BE2C (cell line): ENCODE results near the gene DOCK9.

Experiments
- DNase-seq: peaks from one replicate; pipeline ENCODE4 v3.0.0-alpha.2; 2020
- H3K27me3 ChIP-seq: fragments of 250-450 bp; sonication (Bioruptor Pico); 2 replicates; pipeline ENCODE4 v1.5.1; 2020; ENCODE audit warnings: mild to moderate bottlenecking
- H3K36me3 ChIP-seq: fragments of 250-450 bp; sonication (Bioruptor Pico); 2 replicates; pipeline ENCODE4 v1.5.1; 2020; ENCODE audit warnings: mild to moderate bottlenecking
- H3K4me1 ChIP-seq: fragments of 250-450 bp; sonication (Bioruptor Pico); 2 replicates; pipeline ENCODE4 v1.5.1; 2020
- H3K4me3 ChIP-seq: 2 replicates; pipeline ENCODE4 v1.5.1; 2011; ENCODE audit warnings: low read depth, low read length
- H3K9me3 ChIP-seq: fragments of 250-450 bp; sonication (Bioruptor Pico); 2 replicates; pipeline ENCODE4 v1.5.1; 2020
- TF ChIP-seq, protein P1 (sequence below): IDR thresholded peaks from 2 replicates; pipeline ENCODE4 v1.5.1; 2012; ENCODE audit warnings: mild to moderate bottlenecking, low read depth, low read length

DOCK9 gene

DNA sequence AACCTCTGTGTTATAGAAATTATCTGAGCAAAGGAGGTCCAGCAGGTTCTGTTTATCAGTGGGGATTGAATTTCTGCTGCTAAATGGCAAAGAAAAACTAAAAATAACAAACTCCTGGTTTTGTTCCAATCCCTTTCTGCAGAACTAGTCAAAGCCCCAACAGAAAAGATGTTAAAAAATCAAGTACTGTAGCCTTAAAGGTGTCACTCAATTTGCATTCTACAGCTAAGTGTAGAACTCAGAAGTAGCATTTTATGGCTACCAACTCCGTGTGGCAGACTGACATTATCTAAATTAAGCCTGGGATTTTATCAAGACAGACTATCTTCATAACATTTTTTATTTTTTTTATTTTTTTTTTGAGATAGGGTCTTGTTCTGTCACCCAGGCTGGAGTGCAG lies 133.8 kb downstream of the DOCK9 start:
- no peak for DNase-seq
- Histone ChIP-seq H3K4me1 (no peaks in the 10 kb centered on the region), H3K36me3 (no peaks in the 10 kb centered on the region), H3K27me3 (no peaks in the 10 kb centered on the region), H3K4me3 (no peak overlapping the region), H3K9me3 (no peaks in the 10 kb centered on the region)
- TF ChIP-seq, protein P1, sequence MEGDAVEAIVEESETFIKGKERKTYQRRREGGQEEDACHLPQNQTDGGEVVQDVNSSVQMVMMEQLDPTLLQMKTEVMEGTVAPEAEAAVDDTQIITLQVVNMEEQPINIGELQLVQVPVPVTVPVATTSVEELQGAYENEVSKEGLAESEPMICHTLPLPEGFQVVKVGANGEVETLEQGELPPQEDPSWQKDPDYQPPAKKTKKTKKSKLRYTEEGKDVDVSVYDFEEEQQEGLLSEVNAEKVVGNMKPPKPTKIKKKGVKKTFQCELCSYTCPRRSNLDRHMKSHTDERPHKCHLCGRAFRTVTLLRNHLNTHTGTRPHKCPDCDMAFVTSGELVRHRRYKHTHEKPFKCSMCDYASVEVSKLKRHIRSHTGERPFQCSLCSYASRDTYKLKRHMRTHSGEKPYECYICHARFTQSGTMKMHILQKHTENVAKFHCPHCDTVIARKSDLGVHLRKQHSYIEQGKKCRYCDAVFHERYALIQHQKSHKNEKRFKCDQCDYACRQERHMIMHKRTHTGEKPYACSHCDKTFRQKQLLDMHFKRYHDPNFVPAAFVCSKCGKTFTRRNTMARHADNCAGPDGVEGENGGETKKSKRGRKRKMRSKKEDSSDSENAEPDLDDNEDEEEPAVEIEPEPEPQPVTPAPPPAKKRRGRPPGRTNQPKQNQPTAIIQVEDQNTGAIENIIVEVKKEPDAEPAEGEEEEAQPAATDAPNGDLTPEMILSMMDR: no peak

DNA sequence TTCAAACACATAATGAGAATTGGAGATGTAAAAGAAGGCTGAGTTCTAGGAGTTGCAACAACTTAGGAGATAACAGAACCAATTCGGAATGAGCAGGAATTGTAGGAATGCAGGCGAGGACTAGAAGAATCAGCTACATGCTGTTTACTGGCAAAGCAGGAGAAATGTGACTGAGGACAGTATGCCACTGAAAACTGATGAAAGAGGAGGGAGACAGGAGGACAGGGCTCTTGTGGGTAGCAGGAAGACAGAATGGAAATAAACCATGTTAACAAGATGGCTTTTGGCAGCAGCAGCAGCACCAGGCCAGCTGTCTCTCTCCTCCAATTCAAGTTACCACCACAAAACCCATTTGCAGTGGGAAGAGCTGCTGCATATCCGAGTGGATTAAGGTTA lies 134.4 kb downstream of the DOCK9 start:
- TF ChIP-seq, protein P1: no peak
- Histone ChIP-seq H3K4me3 (no peak overlapping the region), H3K4me1 (no peaks in the 10 kb centered on the region), H3K36me3 (no peaks in the 10 kb centered on the region), H3K27me3 (no peaks in the 10 kb centered on the region), H3K9me3 (no peaks in the 10 kb centered on the region)
- no peak for DNase-seq

DNA sequence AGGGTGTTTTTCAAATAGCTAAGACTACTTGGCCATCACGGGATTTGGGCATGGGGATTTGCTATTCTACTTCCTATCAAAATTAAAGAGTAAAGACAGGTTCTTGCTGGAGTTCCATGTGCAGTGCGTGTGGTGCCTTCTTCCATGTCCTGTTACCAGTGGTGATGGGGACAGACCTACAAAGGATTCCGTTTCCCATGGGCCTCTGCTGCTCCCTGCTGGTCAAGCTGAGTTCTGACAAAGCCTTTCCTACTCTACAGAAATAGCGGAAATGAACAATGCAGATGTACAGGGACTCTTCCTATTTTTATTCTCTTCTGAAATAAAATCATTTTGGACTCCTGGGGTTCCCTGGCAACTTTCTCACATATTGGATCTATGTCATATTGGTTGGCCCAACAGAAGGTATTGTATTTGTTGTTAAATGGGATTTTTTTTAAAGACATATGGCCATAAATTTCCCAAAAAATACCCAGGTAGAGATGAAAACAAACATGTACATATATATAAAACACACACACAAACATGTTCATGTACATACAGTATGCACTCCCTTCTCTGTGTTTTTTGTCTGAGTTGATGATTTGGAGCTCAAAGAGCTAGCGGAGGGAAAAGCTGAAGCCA lies 134.9 kb downstream of the DOCK9 start:
- H3K4me3 ChIP-seq: no peak overlapping the region
- no peaks in the 10 kb centered on the region for H3K4me1 ChIP-seq
- DNase-seq: peak; percentile 87
- TF ChIP-seq, protein P1: peak; percentile 98
- H3K27me3 ChIP-seq: no peaks in the 10 kb centered on the region
- H3K36me3 ChIP-seq: no peaks in the 10 kb centered on the region
- no peaks in the 10 kb centered on the region for H3K9me3 ChIP-seq

DNA sequence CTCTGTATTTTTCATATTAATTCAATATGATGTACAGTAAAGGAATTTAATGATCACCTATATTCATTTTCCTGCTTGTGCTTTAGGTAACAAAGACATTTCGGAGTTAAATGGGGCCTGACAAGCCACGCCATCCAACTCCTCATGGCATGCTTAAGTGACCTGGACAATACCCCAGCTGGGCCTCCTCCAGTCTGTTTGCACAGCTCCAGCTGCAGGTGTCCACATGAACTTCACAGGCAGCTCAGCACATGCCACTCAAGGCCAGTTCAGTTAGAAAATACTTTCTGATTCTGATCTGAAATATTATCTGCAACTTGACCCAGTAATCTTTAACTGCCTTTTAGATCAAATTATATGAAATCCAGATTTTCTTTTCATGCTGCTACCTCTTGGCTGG lies 135.8 kb downstream of the DOCK9 start:
- TF ChIP-seq, protein P1: no peak
- no peak for DNase-seq
- H3K27me3 ChIP-seq: no peaks in the 10 kb centered on the region
- H3K4me3 ChIP-seq: no peak overlapping the region
- no peaks in the 10 kb centered on the region for H3K36me3 ChIP-seq
- no peaks in the 10 kb centered on the region for H3K4me1 ChIP-seq
- H3K9me3 ChIP-seq: no peaks in the 10 kb centered on the region

DNA sequence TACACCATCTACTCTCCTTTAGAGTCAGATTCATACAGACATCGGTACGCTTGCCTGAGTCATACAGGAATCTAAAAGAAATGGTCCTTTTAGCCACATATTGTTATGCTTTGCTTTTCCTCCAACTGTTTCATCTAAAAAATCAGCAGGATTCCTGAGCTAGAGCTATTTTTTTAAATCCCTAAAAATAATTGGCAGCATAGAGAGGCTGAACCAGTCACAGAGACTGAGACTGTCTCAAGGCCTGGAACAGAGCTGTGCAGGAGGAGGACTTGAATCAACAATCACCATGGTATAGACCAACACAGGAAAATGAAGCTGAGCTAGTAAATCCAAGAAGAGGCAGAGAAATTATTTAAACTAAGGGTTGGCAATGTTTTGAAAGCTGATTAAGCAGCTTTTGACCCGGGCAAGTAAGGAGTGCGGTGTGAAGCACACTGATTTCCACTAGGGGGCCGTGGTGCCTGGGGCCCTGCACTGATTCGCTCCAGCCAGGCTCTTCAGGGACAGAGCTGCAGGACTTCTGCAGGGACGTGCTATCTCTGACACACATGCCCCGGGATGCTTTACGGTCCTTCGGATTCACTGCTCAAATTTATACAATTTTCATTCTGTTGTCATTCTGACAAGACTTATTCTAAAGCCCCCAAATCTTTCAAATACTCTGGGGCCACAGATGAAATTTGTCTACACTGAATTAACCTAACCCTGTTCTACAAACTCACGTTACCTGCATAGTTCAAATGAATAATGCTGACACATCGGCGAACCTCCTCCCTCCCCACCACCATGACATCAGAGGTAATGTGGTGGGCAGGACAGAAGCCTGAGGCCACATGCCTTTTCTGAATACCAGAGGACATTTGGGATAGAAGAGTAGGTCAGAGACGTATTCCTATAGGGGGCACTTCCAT lies 137.8 kb downstream of the DOCK9 start:
- H3K36me3 ChIP-seq: no peaks in the 10 kb centered on the region
- TF ChIP-seq, protein P1: peak; percentile 94
- DNase-seq: peak; percentile 78
- H3K27me3 ChIP-seq: no peaks in the 10 kb centered on the region
- H3K9me3 ChIP-seq: no peaks in the 10 kb centered on the region
- no peak overlapping the region for H3K4me3 ChIP-seq
- peaks cover 3% of the 10 kb centered on the region; the same call in 1 of the 2 replicates for H3K4me1 ChIP-seq

DNA sequence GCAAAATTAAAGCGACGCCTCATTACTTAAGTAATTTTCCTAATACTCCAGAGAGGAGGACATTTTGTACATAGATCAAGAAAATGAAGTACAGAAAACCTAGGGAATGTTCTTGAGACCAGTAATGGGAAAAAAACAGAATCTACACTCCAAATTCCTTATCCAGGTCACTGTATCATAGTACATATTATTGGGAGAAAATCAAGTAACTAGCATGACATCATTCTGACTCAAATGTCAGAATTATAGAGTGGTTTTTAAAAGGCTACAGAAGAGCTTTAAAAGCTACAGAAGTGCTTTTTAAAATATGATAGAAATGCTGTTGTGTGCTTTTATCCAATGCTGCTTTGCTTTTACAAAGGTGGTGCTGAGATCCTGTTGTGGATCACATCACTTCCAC lies 139.1 kb downstream of the DOCK9 start:
- H3K4me3 ChIP-seq: no peak overlapping the region
- TF ChIP-seq, protein P1: no peak
- no peaks in the 10 kb centered on the region for H3K36me3 ChIP-seq
- peaks cover 8% of the 10 kb centered on the region for H3K4me1 ChIP-seq
- H3K27me3 ChIP-seq: no peaks in the 10 kb centered on the region
- no peaks in the 10 kb centered on the region for H3K9me3 ChIP-seq
- no peak for DNase-seq
